Colonic mucosa (tissue), 4 donors: ENCODE measurements around the gene SLC38A9. TPM values are rescaled to one million over a fixed set of nuclear protein-coding genes. Genes with fewer than 3 reads are reported as not detected.
A peak's percentile ranks its signal among the peaks of the same experiment; 100 is the strongest.

Source experiments
- DNase-seq: peaks from one replicate; pipeline ENCODE4 v3.0.0-alpha.2; 2020
- H3K27ac ChIP-seq: fragments of 200-600 bp; one replicate; pipeline ENCODE4 v1.8.0; 2021
- H3K27me3 ChIP-seq: fragments of 200-600 bp; one replicate; pipeline ENCODE4 v1.8.0; 2021
- H3K36me3 ChIP-seq: fragments of 200-600 bp; one replicate; pipeline ENCODE4 v1.8.0; 2021
- H3K4me1 ChIP-seq: fragments of 200-600 bp; one replicate; pipeline ENCODE4 v1.8.0; 2021; ENCODE audit warnings: mild to moderate bottlenecking
- H3K4me3 ChIP-seq: fragments of 200-600 bp; one replicate; pipeline ENCODE4 v1.8.0; 2021
- H3K9ac ChIP-seq, 2 donors: one replicate each; pipeline ENCODE4 v1.7.0; 2013; ENCODE audit warnings: control low read depth in 2 of 2, low read depth in 2 of 2, low read length in 2 of 2
- H3K9me3 ChIP-seq: fragments of 200-600 bp; one replicate; pipeline ENCODE4 v1.8.0; 2021
- intact Hi-C: fragments of 100-400 bp; cut with DNase I; formaldehyde crosslinking; loops from one replicate; pipeline ENCODE4 v1.14.1; 2022
- total RNA-seq, 2 donors: library from RNA; stranded (reverse); fragmentation: NEBNext Ultra II Directional in 1 of 2; extraction: Animal tissue kit (Norgen Biotek cat#: 25700) in 1 of 2; gene quantifications; one replicate each; pipeline ENCODE4 v1.2.1, GENCODE V29; 2021
- TF ChIP-seq, protein P1 (sequence below): fragments of 200-600 bp; IDR thresholded peaks from one replicate; pipeline ENCODE4 v1.8.0; 2022; ENCODE audit warnings: antibody characterized with exemption, mild to moderate bottlenecking
- donor health status: healthy.
- donor health status: DM: no; HTN: no; CAD: no.
- donor health status: DM: no; HTN: no; CAD: no.

SLC38A9 gene
- total RNA-seq, 2 donors from 2014 or later = 17.3 to 20.0 TPM

DNA sequence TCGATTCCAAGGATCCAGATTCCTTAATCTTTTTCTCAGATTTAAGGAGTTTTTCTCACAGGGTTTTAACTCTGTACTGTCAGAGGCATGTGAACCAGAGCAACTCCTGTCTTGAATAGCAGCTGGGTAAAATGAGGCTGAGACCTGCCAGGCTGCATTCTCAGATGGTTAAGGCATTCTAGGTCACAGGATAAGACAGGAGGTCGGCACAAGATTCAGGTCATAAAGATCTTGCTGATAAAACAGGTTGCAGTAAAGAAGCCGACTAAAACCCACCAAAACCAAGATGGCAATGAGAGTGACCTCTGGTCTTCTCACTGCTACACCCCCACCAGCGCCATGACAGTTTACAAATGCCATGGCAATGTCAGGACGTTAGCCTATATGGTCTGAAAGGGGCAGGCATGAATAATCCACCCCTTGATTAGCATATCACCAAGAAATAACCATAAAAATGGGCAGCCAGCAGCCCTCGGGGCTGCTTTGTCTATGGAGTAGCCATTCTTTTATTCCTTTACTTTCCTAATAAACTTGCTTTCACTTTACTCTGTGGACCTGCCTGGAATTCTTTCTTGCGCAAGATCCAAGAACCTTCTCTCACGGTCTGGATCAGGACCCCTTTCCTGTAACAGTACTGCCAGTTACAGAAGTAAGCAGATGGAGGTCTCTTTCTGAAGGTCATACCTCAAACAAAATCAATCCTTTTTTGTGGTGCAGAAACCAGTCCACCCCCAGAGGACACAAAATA is 87.1 kb downstream of the SLC38A9 start:
- TF ChIP-seq, protein P1, sequence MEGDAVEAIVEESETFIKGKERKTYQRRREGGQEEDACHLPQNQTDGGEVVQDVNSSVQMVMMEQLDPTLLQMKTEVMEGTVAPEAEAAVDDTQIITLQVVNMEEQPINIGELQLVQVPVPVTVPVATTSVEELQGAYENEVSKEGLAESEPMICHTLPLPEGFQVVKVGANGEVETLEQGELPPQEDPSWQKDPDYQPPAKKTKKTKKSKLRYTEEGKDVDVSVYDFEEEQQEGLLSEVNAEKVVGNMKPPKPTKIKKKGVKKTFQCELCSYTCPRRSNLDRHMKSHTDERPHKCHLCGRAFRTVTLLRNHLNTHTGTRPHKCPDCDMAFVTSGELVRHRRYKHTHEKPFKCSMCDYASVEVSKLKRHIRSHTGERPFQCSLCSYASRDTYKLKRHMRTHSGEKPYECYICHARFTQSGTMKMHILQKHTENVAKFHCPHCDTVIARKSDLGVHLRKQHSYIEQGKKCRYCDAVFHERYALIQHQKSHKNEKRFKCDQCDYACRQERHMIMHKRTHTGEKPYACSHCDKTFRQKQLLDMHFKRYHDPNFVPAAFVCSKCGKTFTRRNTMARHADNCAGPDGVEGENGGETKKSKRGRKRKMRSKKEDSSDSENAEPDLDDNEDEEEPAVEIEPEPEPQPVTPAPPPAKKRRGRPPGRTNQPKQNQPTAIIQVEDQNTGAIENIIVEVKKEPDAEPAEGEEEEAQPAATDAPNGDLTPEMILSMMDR = no peak
- Histone ChIP-seq H3K27ac (peak overlapping the region; percentile 24), H3K4me1 (no peaks in the 10 kb centered on the region), H3K4me3 (no peak overlapping the region), H3K9ac (no peak overlapping the region), H3K27me3 (no peaks in the 10 kb centered on the region), H3K9me3 (no peaks in the 10 kb centered on the region), H3K36me3 (no peaks in the 10 kb centered on the region)
- DNase-seq = no peak
- intact Hi-C loops = no loop called here

DNA sequence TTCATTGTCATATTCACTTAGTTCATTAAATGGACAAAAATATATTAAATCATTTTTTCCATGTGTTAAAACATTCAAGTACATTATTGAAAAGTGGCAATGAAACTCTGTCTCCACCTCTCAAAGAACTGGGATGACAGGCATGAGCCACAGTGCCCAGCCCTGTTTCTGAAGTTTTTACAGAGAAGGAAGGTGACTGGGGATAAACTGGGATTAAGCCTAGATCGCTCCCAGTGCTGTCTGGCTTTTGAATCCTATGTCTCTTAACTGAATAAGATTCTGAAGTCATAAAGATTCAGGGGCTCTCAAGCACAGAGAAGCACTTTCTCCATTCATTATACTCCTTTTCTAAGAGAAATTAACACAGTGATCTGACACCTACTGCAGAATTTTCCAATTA is 88.3 kb downstream of the SLC38A9 start:
- Histone ChIP-seq H3K36me3 (no peaks in the 10 kb centered on the region), H3K9ac (no peak overlapping the region), H3K27ac (no peak overlapping the region), H3K27me3 (no peaks in the 10 kb centered on the region), H3K4me3 (no peak overlapping the region), H3K4me1 (no peaks in the 10 kb centered on the region), H3K9me3 (no peaks in the 10 kb centered on the region)
- TF ChIP-seq, protein P1 = no peak
- no peak for DNase-seq
- intact Hi-C loops = no loop called here

DNA sequence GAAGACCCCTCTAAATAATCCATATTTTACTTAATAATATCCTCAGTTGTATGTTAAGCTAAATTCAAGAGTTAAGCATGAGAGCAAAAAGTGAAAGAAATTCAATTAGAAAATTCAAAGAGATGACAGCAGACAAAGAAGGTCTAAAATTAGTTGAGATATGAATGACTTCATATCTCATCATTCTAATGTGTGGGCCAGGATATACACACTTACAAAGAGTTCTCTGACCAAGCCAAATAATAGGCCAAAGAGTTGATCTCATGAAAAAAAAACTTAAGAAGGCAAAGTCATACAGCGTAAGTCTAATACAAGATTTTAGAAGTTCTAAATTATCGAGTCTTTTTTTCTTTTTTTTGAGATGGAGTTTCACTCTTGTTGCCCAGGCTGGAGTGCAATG is 89.7 kb downstream of the SLC38A9 start:
- Histone ChIP-seq H3K4me1 (no peaks in the 10 kb centered on the region), H3K9ac (no peak overlapping the region), H3K36me3 (no peaks in the 10 kb centered on the region), H3K27me3 (no peaks in the 10 kb centered on the region), H3K9me3 (no peaks in the 10 kb centered on the region), H3K27ac (no peak overlapping the region), H3K4me3 (no peak overlapping the region)
- TF ChIP-seq, protein P1 = no peak
- DNase-seq = no peak
- intact Hi-C loops = no loop called here

DNA sequence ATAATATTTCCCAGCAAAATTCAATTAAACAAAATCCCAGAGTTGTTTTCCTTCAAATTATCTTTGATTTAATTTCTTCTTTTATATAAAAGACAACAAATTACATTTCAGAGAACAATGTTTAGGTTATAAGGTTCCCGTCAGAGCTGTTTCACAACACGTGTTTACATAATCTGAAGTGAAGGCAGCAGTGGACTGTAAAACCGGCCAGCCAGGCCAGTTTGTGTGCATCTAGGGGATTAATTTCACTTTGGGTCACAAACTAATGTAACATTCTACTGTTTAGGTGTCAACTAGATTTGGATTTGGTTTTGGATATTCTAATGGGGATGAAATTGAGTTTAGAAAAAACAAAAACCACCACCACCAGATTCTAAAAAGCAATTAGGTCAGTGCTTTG is 90.9 kb downstream of the SLC38A9 start:
- Histone ChIP-seq H3K9ac (no peak overlapping the region), H3K9me3 (no peaks in the 10 kb centered on the region), H3K27me3 (no peaks in the 10 kb centered on the region), H3K27ac (peak overlapping the region; percentile 41), H3K4me3 (no peak overlapping the region), H3K36me3 (no peaks in the 10 kb centered on the region), H3K4me1 (no peaks in the 10 kb centered on the region)
- no peak for DNase-seq
- intact Hi-C loops = no loop called here
- TF ChIP-seq, protein P1 = no peak

DNA sequence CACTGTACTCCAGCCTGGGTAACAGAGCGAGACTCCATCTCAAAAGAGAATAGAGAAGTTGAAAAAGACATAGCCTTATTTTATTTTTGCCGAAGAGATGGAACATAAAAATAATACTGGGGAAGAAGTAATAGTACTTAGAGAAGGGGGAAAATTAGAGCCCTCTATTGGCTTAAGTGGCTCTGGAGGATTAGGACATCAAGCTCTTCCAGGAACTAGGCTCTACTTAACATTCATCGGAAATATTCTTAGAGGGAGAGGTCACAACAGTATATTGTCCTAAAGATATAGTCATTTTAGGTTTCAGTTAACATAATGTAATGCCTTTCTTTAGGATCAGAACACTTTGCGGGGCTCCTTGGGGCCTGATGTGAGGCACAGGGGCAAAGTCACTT is 91.4 kb downstream of the SLC38A9 start:
- Histone ChIP-seq H3K27ac (peak overlapping the region; percentile 41), H3K4me3 (no peak overlapping the region), H3K4me1 (no peaks in the 10 kb centered on the region), H3K9me3 (no peaks in the 10 kb centered on the region), H3K9ac (no peak overlapping the region), H3K36me3 (no peaks in the 10 kb centered on the region), H3K27me3 (no peaks in the 10 kb centered on the region)
- TF ChIP-seq, protein P1 = no peak
- no peak for DNase-seq
- intact Hi-C loops = no loop called here
